ENCODE data around the gene GNB1. TPM values are rescaled to one million over a fixed set of nuclear protein-coding genes. Genes with fewer than 3 reads are reported as not detected.
"Not testable (repeated sequence)": the region's sequence is repeated elsewhere in the genome, so short reads cannot be mapped to it uniquely, and the experiment has no call there.

The GNB1 gene
- total RNA-seq, 2 experiments from 2014 or later, result 360 to 394 TPM

DNA sequence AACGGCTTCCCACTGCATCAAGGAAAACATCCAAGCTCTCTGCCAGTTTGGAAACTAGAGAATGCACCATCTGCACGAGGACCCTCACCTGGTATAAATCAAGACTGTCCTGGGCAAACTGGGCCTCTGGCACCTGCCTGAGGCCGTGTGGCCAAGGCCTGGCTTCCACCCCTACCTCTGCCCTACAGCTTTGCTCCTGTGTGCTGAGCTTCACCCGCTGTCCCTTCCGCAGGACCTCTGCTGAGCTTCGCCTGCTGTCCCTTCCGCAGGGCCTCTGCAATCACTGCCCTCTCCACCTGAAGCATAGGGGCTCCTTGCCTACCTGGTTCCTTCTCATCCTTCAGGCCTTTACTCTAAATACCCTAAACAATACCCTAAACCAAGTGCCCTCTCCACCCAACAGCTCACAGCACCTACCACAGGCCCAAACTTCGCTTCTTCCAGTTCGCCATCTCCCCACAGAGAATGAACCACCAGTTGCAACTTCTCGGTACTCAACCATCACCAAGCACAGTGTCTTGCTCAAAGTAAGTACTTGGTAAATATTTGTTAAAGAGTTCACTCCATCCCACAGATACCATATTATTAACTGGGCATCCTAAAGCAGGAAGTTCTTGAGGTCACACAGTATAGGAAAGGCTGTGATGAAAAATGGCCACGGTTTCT is 18.4 kb downstream of the GNB1 start:
- H3K4me1 Mint-ChIP-seq, result peaks cover 52% of the 10 kb centered on the region
- H3K4me3 Mint-ChIP-seq, result no peak overlapping the region
- H3K27ac Mint-ChIP-seq, result peak overlapping the region; percentile 66
- H3K27me3 Mint-ChIP-seq, result no peaks in the 10 kb centered on the region
- peaks cover 63% of the 10 kb centered on the region for H3K36me3 Mint-ChIP-seq
- no peak for DNase-seq
- H3K9me3 Mint-ChIP-seq, result peaks cover 2% of the 10 kb centered on the region

DNA sequence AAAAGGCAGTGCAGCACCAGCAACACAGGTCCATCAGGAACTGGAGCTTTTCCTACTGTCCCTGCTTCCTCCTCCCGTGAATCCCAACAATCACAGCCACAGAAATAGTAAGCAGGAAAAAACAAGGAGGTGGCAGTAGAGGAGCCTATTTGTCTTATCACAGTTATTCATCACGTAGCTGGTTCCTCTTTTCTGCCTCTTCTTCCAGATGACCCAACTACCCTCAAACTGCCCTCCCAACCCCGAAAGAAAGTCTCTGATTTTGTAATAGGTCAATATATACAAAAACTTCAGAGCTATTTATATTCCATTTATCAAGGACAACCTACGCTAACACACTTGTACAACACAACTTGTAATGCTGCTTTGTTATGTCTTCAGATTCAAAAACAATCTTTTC is 21.4 kb downstream of the GNB1 start:
- H3K27ac Mint-ChIP-seq, result peak overlapping the region; percentile 21
- no peaks in the 10 kb centered on the region for H3K27me3 Mint-ChIP-seq
- DNase-seq, result no peak
- H3K4me1 Mint-ChIP-seq, result peaks cover 47% of the 10 kb centered on the region
- peaks cover 2% of the 10 kb centered on the region for H3K9me3 Mint-ChIP-seq
- peaks cover 53% of the 10 kb centered on the region for H3K36me3 Mint-ChIP-seq
- no peak overlapping the region for H3K4me3 Mint-ChIP-seq

DNA sequence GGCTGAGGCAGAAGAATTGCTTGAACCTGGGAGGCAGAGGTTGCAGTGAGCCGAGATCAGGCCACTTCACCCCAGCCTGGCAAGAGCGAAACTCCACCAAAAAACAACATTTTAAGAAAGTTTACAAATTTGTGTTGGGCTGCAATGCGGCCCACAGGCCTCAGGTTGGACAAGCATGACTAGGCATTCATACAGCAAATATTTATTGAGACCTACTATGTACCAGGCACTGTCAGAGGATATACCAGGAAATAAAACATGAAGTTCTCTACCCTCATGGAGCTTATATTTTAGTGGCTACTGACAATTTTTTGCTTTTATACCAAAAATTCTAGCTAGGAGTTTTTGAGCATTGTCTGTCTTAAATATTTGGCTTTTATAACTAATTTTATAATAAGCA is 23.7 kb downstream of the GNB1 start:
- H3K4me1 Mint-ChIP-seq, result peaks cover 47% of the 10 kb centered on the region
- H3K36me3 Mint-ChIP-seq, result peaks cover 47% of the 10 kb centered on the region
- H3K4me3 Mint-ChIP-seq, result no peak overlapping the region
- no peak for DNase-seq
- H3K27me3 Mint-ChIP-seq, result no peaks in the 10 kb centered on the region
- no peak overlapping the region for H3K27ac Mint-ChIP-seq
- peaks cover 2% of the 10 kb centered on the region for H3K9me3 Mint-ChIP-seq

DNA sequence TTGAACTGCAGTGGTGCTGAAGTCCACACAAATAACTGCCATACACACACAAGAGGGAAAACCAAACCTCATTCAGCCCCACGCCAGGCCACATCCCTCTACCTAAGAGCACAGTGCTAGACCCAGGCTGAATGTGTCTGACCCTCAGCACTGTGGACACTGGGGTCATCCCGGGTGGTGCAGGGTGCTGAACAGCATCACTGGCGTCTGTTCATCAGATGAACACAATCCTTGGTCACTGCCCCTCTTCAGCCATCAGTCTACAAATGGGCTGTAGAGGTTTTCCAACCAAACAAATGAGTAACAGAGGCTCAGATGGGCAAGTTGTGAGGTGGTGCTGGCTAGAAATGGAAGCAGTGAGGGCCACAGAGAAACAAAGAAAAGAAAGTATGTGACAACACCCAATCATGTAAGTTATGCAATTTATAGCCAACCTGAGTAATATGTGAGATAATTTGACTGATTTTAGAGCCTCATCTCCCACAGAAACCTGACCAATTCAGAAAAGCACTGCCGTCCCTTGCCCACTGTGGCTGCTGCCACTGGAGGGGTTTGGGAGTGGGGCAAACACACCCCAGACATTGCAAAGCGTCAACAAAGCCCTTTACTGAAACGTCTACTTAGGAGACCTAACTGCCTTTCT is 27.9 kb downstream of the GNB1 start:
- DNase-seq, result no peak
- Mint-ChIP-seq H3K4me1 (peaks cover 48% of the 10 kb centered on the region), H3K27ac (no peak overlapping the region), H3K27me3 (no peaks in the 10 kb centered on the region), H3K4me3 (no peak overlapping the region), H3K9me3 (no peaks in the 10 kb centered on the region), H3K36me3 (peaks cover 24% of the 10 kb centered on the region)

DNA sequence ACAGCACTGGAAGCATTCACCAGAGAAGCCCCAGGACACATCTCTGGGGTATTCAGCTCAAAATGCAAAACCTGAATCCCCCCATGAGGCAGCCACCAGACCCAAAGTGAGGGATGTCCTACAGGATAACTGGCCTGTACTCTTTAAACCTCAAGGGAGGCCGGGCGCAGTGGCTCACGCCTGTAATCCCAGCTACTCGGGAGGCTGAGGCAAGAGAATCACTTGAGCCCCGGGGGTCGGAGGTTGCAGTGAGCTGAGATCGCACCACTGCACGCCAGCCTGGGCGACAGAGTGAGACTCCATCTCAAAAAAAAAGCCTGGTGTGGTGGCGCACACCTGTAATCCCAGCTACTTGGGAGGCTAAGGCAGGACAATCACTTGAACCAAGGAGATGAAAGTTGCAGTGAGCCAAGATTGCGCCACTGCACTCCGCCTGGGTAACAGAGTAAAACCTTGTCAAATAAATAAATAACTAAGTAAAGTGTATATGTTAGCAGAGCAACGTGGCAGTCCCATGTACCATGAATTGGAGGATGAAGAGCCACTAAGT is 29.1 kb downstream of the GNB1 start:
- H3K27me3 Mint-ChIP-seq, result not testable (repeated sequence)

DNA sequence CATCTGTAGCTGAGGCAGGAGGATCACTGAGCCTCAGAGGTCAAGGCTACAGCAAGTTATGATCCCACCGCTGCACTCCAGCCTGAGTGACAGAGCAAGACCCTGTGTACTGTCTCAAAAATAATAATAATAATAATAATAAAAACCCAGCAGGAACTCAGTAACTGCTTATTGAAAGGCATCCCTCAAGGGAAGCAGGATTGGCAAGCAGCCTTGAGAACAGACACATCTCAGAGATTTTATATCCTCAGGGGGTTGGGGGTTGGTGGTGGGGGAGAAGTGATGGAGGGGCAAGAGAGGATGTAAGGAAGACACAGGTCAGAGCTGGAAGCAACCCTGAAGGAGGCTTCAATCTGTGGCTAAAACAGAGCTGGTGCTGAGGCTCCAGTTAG is 29.6 kb downstream of the GNB1 start:
- Mint-ChIP-seq H3K4me1 (peaks cover 58% of the 10 kb centered on the region), H3K27ac (no peak overlapping the region), H3K4me3 (no peak overlapping the region), H3K36me3 (peaks cover 22% of the 10 kb centered on the region), H3K9me3 (no peaks in the 10 kb centered on the region), H3K27me3 (no peaks in the 10 kb centered on the region)
- no peak for DNase-seq

More for the DNA sequence above, 29.1 kb downstream of the GNB1 start:
- H3K9me3 Mint-ChIP-seq, H3K27ac Mint-ChIP-seq, H3K4me3 Mint-ChIP-seq, DNase-seq: not testable (repeated sequence)
- Mint-ChIP-seq H3K4me1 (peaks cover 57% of the 10 kb centered on the region), H3K36me3 (peaks cover 21% of the 10 kb centered on the region)

DNA sequence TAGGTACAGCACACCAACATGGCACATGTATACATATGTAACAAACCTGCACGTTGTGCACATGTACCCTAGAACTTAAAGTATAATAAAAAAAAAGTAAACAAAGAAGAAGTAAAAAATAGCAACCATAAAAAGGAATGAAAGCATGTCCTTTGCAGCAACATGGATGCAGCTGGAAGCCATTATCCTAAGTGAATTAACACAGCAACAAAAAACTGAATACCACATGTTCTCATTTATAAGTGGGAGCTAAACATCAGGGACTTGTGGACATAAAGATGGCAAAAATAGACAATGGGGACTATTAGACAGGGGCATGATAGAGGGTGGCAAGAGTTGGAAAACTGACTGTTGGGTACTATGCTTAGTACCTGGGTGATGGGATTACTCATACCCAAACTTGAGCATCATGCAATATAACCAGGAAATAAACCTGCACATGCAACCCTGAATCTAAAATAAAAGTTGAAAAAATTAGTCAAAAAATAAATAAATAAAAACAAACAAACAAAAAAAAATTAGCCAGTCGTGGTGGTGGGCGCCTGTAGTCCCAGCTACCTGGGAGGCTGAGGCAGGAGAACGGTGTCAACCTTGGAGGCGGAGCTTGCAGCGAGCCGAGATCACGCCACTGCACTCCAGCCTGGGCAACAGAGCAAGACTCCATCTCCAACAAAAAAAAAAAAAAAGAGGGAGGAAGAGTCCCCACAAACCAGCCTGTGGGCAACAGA is 30.8 kb downstream of the GNB1 start:
- not testable (repeated sequence) for H3K27me3 Mint-ChIP-seq, H3K9me3 Mint-ChIP-seq, H3K4me3 Mint-ChIP-seq, DNase-seq
- H3K27ac Mint-ChIP-seq, result peak overlapping the region; percentile 34
- H3K36me3 Mint-ChIP-seq, result peaks cover 16% of the 10 kb centered on the region
- peaks cover 59% of the 10 kb centered on the region for H3K4me1 Mint-ChIP-seq

DNA sequence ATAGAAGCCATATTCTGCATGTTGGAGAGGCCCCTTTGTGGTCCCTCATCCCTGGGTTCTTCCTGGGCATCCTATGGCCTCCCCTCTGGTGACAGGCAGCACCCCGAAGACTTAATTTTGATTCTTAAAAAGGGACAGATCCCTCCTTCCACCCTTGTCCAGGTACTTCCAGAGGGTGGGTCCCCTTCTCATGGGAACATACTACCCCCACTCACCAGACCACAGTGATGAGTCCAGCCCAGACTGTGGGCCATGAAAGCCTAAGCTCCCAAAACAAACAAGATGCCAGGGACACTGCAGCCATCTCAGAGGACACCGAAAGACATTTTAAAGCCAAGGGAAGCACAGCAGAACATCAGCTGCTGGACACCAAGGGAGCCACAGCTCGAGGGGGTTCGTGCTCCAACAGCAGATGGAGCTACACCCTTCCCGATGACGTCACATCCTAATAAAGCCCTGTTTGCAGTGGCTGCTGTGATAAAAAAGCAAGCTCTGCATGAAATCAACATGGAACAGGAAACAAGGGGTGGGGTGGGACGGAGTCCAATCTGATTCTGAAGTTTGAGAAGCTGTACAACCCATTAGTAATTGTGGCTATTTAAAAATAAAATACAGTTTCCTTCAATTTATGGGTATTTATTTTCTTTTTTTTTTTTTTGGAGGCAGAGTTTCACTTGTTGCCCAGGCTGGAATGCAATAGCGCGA is 32.4 kb downstream of the GNB1 start:
- DNase-seq, result no peak
- Mint-ChIP-seq H3K4me3 (no peak overlapping the region), H3K27ac (peak overlapping the region; percentile 54), H3K9me3 (no peaks in the 10 kb centered on the region), H3K27me3 (no peaks in the 10 kb centered on the region), H3K36me3 (peaks cover 15% of the 10 kb centered on the region), H3K4me1 (peaks cover 59% of the 10 kb centered on the region)

DNA sequence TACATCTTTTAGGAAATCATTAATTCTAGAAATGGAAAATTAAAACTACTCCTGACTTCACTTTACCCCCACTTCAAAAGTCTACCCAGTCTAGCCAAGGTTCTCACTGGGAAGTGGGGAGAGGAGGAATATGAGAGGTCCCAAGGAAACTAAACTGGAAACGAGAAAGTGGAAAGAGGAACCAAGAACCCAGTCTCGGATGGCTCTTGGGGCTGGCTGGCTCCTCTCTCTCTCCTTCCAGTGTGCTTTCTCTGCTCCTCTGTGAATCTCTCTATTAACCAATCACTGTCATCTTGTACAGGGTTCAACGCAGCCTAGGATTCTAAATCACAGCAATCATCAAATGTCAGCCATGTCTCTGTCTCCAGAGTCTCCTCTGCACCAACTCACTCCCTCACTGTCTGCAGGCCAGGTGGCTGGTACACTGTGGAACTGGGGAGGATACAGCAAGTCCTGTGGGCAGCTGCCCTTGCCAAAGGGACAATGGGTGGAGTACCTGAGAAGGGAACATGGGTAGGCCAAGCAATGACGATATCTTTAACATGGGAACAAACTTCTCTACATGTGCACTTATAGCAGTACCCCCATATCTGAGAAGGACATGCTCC is 33.7 kb downstream of the GNB1 start:
- no peaks in the 10 kb centered on the region for H3K9me3 Mint-ChIP-seq
- H3K4me3 Mint-ChIP-seq, result no peak overlapping the region
- no peaks in the 10 kb centered on the region for H3K27me3 Mint-ChIP-seq
- DNase-seq, result no peak
- H3K4me1 Mint-ChIP-seq, result peaks cover 58% of the 10 kb centered on the region
- H3K36me3 Mint-ChIP-seq, result peaks cover 18% of the 10 kb centered on the region
- H3K27ac Mint-ChIP-seq, result peak overlapping the region; percentile 5

DNA sequence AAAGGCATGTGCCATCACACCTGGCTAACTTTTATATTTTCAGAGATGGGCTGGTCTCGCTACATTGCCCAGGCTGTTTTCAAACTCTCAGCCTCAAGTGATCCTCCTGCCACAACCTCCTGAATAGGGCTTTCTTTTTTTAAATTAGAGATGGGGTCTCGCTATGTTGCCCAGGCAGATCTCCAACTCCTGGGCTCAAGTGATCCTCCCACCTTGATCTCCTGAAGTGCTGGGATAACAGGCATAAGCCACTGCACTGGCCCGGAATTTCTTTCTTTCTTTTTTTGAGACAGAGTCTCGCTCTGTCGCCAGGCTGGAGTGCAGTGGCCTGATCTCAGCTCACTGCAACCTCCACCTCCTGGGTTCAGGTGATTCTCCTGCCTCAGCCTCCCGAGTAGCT is 34.7 kb downstream of the GNB1 start:
- H3K27ac Mint-ChIP-seq, result peak overlapping the region; percentile 29

DNA sequence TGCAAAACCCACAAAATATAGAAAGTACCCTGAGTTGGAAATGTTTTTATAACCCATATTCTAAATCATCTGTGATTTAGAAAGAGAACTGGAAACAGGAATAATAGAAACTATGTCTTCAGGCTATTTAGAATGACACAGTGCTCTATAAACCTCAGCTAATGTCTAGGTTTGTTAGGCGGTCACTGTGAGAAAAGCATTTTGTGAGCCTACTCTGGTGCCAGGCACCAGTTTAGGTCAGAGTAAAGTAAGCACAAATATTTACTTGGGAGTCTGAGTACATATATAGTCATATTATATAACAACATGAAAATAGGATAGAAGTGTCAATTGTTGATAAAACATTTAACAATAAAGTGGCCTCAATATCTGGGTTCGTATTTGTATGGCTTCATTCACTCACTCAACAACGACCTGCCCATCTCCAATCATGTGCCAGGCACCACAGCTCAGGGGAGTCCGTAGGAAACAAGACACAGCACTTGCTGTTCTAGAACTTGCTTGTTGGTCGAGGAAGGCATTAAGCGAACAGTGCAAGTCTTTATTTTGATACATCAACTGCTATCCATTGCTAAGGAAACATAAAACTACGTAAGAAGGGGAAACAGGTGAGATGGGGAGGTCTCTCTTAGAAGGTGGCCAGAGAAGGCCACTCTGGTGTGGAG is 37.2 kb downstream of the GNB1 start:
- DNase-seq, result no peak
- H3K36me3 Mint-ChIP-seq, result peaks cover 20% of the 10 kb centered on the region
- no peak overlapping the region for H3K4me3 Mint-ChIP-seq
- H3K27me3 Mint-ChIP-seq, result no peaks in the 10 kb centered on the region
- H3K9me3 Mint-ChIP-seq, result no peaks in the 10 kb centered on the region
- H3K4me1 Mint-ChIP-seq, result peaks cover 53% of the 10 kb centered on the region
- peak overlapping the region; percentile 25 for H3K27ac Mint-ChIP-seq

More for the DNA sequence above, 34.7 kb downstream of the GNB1 start:
- H3K9me3 Mint-ChIP-seq, H3K27me3 Mint-ChIP-seq, H3K4me3 Mint-ChIP-seq, DNase-seq: not testable (repeated sequence)
- peaks cover 58% of the 10 kb centered on the region for H3K4me1 Mint-ChIP-seq
- H3K36me3 Mint-ChIP-seq, result peaks cover 19% of the 10 kb centered on the region

DNA sequence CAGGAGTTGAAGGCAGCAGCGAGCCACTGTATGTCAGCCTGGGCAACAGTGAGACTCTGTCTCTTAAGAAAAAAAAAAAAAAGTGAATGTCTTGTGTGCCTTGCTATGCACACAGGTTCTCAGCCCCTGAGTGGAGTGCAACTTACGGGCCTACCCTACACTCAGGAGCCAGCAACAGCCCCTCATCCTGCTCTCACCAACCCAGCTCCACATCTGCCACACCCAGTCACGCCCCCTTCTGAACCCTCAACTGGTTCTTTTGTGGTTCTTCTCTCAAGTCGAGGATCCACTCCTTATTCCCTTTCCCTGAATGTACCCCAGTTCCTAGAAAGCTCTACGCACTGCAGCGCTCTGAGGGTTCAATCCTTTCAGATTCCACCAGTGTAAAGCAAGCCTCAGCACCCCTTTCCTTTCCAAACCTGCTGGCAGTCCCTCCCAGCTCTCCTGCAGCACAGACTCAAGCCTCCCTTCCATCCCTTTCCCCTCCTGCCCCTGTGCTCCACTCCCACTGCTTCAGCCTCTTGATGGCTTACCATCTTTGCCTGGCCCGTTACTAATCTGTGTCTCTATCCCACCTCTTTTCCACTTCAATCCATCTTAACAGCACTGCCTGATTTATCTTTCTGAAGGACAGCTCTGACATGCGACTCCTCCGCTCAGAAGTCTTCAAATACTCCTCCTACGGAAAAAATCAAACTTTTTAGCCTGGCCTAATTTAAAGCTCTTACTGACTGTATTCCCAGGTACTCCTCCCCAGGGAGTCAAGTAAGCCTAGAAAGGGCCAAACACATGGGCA is 38.1 kb downstream of the GNB1 start:
- H3K9me3 Mint-ChIP-seq, result no peaks in the 10 kb centered on the region
- peak overlapping the region; percentile 11 for H3K27ac Mint-ChIP-seq
- H3K4me1 Mint-ChIP-seq, result peaks cover 46% of the 10 kb centered on the region
- no peak overlapping the region for H3K4me3 Mint-ChIP-seq
- H3K27me3 Mint-ChIP-seq, result no peaks in the 10 kb centered on the region
- no peak for DNase-seq
- peaks cover 20% of the 10 kb centered on the region for H3K36me3 Mint-ChIP-seq

DNA sequence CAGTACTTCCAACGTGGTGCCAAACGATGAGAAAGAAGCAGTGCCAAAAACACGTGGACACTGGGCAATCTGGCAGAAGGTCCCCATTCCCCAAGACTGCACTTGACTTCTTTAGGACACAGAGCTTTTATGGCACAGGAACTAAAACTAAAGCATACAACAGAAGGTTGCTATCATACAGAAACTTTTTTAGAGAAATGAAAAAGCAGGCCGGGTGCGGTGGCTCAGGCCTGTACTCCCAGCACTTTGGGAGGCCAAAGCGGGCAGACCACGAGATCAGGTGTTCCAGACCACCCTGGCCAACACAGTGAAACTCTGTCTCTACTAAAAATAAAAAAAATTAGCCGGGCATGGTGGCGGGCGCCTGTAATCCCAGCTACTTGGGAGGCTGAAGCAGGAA is 43.0 kb downstream of the GNB1 start:
- Mint-ChIP-seq H3K4me1 (peaks cover 43% of the 10 kb centered on the region), H3K27ac (no peak overlapping the region), H3K27me3 (no peaks in the 10 kb centered on the region), H3K4me3 (no peak overlapping the region), H3K9me3 (no peaks in the 10 kb centered on the region), H3K36me3 (peaks cover 16% of the 10 kb centered on the region)
- DNase-seq, result no peak

All from activated naive CD8-positive, alpha-beta T cell treated with anti-CD3 and anti-CD28 coated beads for 36 hours (primary cell).